Measurements from ENCODE around the gene ESPNL. TPM values are rescaled to one million over a fixed set of nuclear protein-coding genes. Genes with fewer than 3 reads are reported as not detected.

ESPNL gene
- total RNA-seq, 4 donors from 2014 or later: 0.78 to 1.3 (median 0.83) TPM; not detected in 1

GRCh38 chr2:238092486-238093035 lies 7.6 kb upstream of the ESPNL start:
- intact Hi-C loops (cut with DNase I): no loop called here
- WGBS: 92% methylated on average over 12 of the region's 12 CpGs
- no peaks in the 10 kb centered on the region for H3K27me3 ChIP-seq
- H3K4me1 ChIP-seq: no peaks in the 10 kb centered on the region
- no peak overlapping the region for H3K27ac ChIP-seq (replicated peaks in 1 of 4)
- peak; percentile 45 for DNase-seq (ENCODE audit: extremely low spot score)
- H3K4me3 ChIP-seq: no peak overlapping the region
- peaks cover 0 to 14% (median 7%) of the 10 kb centered on the region in 4 donors for H3K36me3 ChIP-seq
- H3K9me3 ChIP-seq: no peaks in the 10 kb centered on the region
- TF ChIP-seq EP300 (IDR thresholded peaks at IDR 0.05): no peak
- no peak for TF ChIP-seq POLR2AphosphoS5 (IDR thresholded peaks at IDR 0.05)
- no peak for TF ChIP-seq POLR2A (IDR thresholded peaks at IDR 0.05; ENCODE audit: low read depth)
- TF ChIP-seq CTCF (IDR thresholded peaks at IDR 0.05): no peak

GRCh38 chr2:238093181-238094140 lies 6.7 kb upstream of the ESPNL start:
- H3K36me3 ChIP-seq: peaks cover 0 to 14% (median 7%) of the 10 kb centered on the region in 4 donors
- DNase-seq (ENCODE audit: extremely low spot score): peak; percentile 88
- H3K4me1 ChIP-seq: no peaks in the 10 kb centered on the region
- H3K27me3 ChIP-seq: no peaks in the 10 kb centered on the region
- intact Hi-C loops (cut with DNase I): no loop called here
- no peaks in the 10 kb centered on the region for H3K9me3 ChIP-seq
- no peak overlapping the region for H3K27ac ChIP-seq (replicated peaks in 1 of 4)
- WGBS: 95% methylated on average over 25 of the region's 26 CpGs
- TF ChIP-seq POLR2A (IDR thresholded peaks at IDR 0.05; ENCODE audit: low read depth) (no peak), POLR2AphosphoS5 (IDR thresholded peaks at IDR 0.05) (no peak), EP300 (IDR thresholded peaks at IDR 0.05) (no peak), CTCF (IDR thresholded peaks at IDR 0.05) (no peak)
- no peak overlapping the region for H3K4me3 ChIP-seq

DNA sequence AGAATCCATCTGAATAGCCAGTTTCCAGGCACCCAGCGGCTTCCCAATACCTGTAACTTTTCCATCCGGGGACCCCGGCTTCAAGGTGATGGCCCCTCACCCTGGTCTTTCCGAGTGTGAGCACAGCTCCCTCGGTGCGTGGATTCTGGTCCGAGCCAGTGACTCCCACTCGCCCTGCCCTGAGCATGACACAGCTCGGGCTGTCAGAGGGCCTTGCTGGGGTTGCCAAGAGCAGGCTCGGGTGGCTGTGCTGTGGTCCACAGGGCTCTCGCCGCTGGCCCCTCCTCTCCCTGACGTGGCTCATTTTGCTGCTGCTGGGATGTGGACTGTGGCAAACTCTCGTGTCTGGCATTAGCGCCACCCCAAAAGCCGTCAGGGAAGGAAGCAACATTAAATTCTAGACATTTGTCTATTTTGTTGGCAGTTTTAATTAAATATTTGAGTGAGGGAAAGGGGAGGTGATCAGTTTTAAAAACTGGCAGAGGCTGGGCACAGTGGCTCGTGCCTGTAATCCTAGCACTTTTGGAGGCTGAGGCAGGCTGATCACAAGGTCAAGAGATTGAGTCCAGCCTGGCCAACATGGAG lies 5.6 kb upstream of the ESPNL start:
- TF ChIP-seq CTCF (IDR thresholded peaks at IDR 0.05) (no peak), POLR2A (IDR thresholded peaks at IDR 0.05; ENCODE audit: low read depth) (no peak), EP300 (IDR thresholded peaks at IDR 0.05) (no peak), POLR2AphosphoS5 (IDR thresholded peaks at IDR 0.05) (no peak)
- Histone ChIP-seq H3K36me3 (peaks cover 0 to 14% (median 7%) of the 10 kb centered on the region in 4 donors), H3K4me3 (no peak overlapping the region), H3K9me3 (no peaks in the 10 kb centered on the region), H3K4me1 (no peaks in the 10 kb centered on the region), H3K27me3 (no peaks in the 10 kb centered on the region), H3K27ac (replicated peaks in 1 of 4) (no peak overlapping the region)
- WGBS: 91% methylated on average over 17 of the region's 17 CpGs
- peak; percentile 66 for DNase-seq (ENCODE audit: extremely low spot score)
- intact Hi-C loops (cut with DNase I): no loop called here

GRCh38 chr2:238095143-238095542 lies 5.0 kb upstream of the ESPNL start:
- DNase-seq (ENCODE audit: extremely low spot score): peak; percentile 57
- H3K36me3 ChIP-seq: peaks cover 0 to 14% (median 7%) of the 10 kb centered on the region in 4 donors
- no peaks in the 10 kb centered on the region for H3K4me1 ChIP-seq
- WGBS: 89% methylated on average over 7 of the region's 7 CpGs
- no peak overlapping the region for H3K27ac ChIP-seq (replicated peaks in 1 of 4)
- TF ChIP-seq POLR2AphosphoS5 (IDR thresholded peaks at IDR 0.05) (no peak), EP300 (IDR thresholded peaks at IDR 0.05) (no peak), CTCF (IDR thresholded peaks at IDR 0.05) (no peak), POLR2A (IDR thresholded peaks at IDR 0.05; ENCODE audit: low read depth) (no peak)
- H3K9me3 ChIP-seq: no peaks in the 10 kb centered on the region
- intact Hi-C loops (cut with DNase I): no loop called here
- H3K4me3 ChIP-seq: no peak overlapping the region
- H3K27me3 ChIP-seq: no peaks in the 10 kb centered on the region

Data from esophagus muscularis mucosa (tissue), 4 donors.